Right hindlimb (tissue), 1 donor: ENCODE data around the gene FAM78B.

Experiments used
- DNase-seq: peaks from one replicate; pipeline ENCODE4 v3.0.0-alpha.2; 2018

Gene FAM78B

GRCh38 chr1:166164646-166164994, 2.2 kb downstream of the FAM78B start:
- no peak for DNase-seq

- no peak for DNase-seq
Observed at GRCh38 chr1:166159656-166160055, 7.1 kb downstream of the FAM78B start.

- no peak for DNase-seq
Observed at GRCh38 chr1:166156674-166157073, 10.1 kb downstream of the FAM78B start.

GRCh38 chr1:166155108-166155507, 11.7 kb downstream of the FAM78B start:
- DNase-seq = no peak

GRCh38 chr1:166153525-166154314, 13.1 kb downstream of the FAM78B start:
- DNase-seq = no peak

- DNase-seq = no peak
Observed at GRCh38 chr1:166152978-166153377, 13.8 kb downstream of the FAM78B start.

- DNase-seq = no peak
Observed at GRCh38 chr1:166151804-166152203, 15.0 kb downstream of the FAM78B start.

GRCh38 chr1:166145499-166145898, 21.3 kb downstream of the FAM78B start:
- DNase-seq = no peak

- no peak for DNase-seq
Observed at GRCh38 chr1:166141969-166142368, 24.8 kb downstream of the FAM78B start.

GRCh38 chr1:166140251-166140650, 26.6 kb downstream of the FAM78B start:
- DNase-seq = no peak

GRCh38 chr1:166139735-166140134, 27.1 kb downstream of the FAM78B start:
- DNase-seq = no peak

- no peak for DNase-seq
Observed at GRCh38 chr1:166136699-166137401, 30.0 kb downstream of the FAM78B start.

GRCh38 chr1:166136222-166136621, 30.6 kb downstream of the FAM78B start:
- peak; percentile 45 for DNase-seq

- no peak for DNase-seq
Observed at GRCh38 chr1:166133857-166134256, 32.9 kb downstream of the FAM78B start.

GRCh38 chr1:166133276-166133841, 33.4 kb downstream of the FAM78B start:
- DNase-seq = no peak

GRCh38 chr1:166132496-166132895, 34.3 kb downstream of the FAM78B start:
- DNase-seq = no peak

GRCh38 chr1:166129006-166129405, 37.8 kb downstream of the FAM78B start:
- no peak for DNase-seq

GRCh38 chr1:166128195-166128594, 38.6 kb downstream of the FAM78B start:
- DNase-seq = no peak

GRCh38 chr1:166127003-166127402, 39.8 kb downstream of the FAM78B start:
- no peak for DNase-seq

GRCh38 chr1:166122873-166123466, 43.8 kb downstream of the FAM78B start:
- DNase-seq = no peak

GRCh38 chr1:166121010-166121409, 45.8 kb downstream of the FAM78B start:
- no peak for DNase-seq

- no peak for DNase-seq
Observed at GRCh38 chr1:166120281-166120680, 46.5 kb downstream of the FAM78B start.

GRCh38 chr1:166119471-166119965, 47.3 kb downstream of the FAM78B start:
- no peak for DNase-seq

GRCh38 chr1:166117776-166118175, 49.0 kb downstream of the FAM78B start:
- DNase-seq = no peak
